Activated T-helper 2 cell treated with anti-CD3 and anti-CD28 coated beads, Interferon-gamma antibody, Interleukin-2, Interleukin-4, amounts not matched to agents 10 μg/mL and 5 μg/mL and 100 μg/mL, durations not matched to agents 14 hours and 24 hours and 36 hours (primary cell): ENCODE data around the gene ZBTB24. TPM values are rescaled to one million over a fixed set of nuclear protein-coding genes. Genes with fewer than 3 reads are reported as not detected.
A peak's percentile ranks its signal among the peaks of the same experiment; 100 is the strongest.

Experiments used
- DNase-seq: peaks from one replicate; pipeline ENCODE4 v3.0.0; 2021; ENCODE audit warnings: low spot score
- H3K27ac Mint-ChIP-seq: one replicate; pipeline ENCODE4 v1.8.0; 2021; ENCODE audit warnings: mixed read lengths
- H3K27me3 Mint-ChIP-seq: one replicate; pipeline ENCODE4 v1.8.0; 2021; ENCODE audit warnings: low read depth, mixed read lengths
- H3K36me3 Mint-ChIP-seq: one replicate; pipeline ENCODE4 v1.8.0; 2021; ENCODE audit warnings: low read depth, mixed read lengths
- H3K4me1 Mint-ChIP-seq: one replicate; pipeline ENCODE4 v1.8.0; 2021; ENCODE audit warnings: low read depth, mixed read lengths
- H3K4me3 Mint-ChIP-seq: one replicate; pipeline ENCODE4 v1.8.0; 2021; ENCODE audit warnings: low read depth, mild to moderate bottlenecking, moderate library complexity, mixed read lengths
- H3K9me3 Mint-ChIP-seq: one replicate; pipeline ENCODE4 v1.8.0; 2021; ENCODE audit warnings: mixed read lengths
- intact Hi-C: fragments of 100-400 bp; cut with micrococcal nuclease; formaldehyde crosslinking; loops from one replicate; pipeline ENCODE4 v1.15.1; 2023
- total RNA-seq: library from RNA; stranded (reverse); gene quantifications from 2 replicates; pipeline ENCODE4 v1.2.3, GENCODE V29; 2022

ZBTB24 gene
- total RNA-seq, 1 donor from 2014 or later = 18.8 TPM

- intact Hi-C loops = no loop called here
- Mint-ChIP-seq H3K4me1 (peaks cover 58% of the 10 kb centered on the region), H3K36me3 (peaks cover 64% of the 10 kb centered on the region), H3K4me3 (no peak overlapping the region), H3K9me3 (peaks cover 3% of the 10 kb centered on the region), H3K27me3 (no peaks in the 10 kb centered on the region), H3K27ac (no peak overlapping the region)
- DNase-seq = no peak
Observed at GRCh38 chr6:109460161-109460829, 22.7 kb downstream of the ZBTB24 start.

GRCh38 chr6:109458774-109459531 is 24.1 kb downstream of the ZBTB24 start:
- H3K27me3 Mint-ChIP-seq = no peaks in the 10 kb centered on the region
- intact Hi-C loops = loop anchor here (1.0 to 10.0 kb wide), 8 partner anchors 16 to 726 kb away; partner anchors contain the start of genes AK9, CDC40, CEP57L1 and FIG4
- peak overlapping the region; percentile 19 for H3K4me3 Mint-ChIP-seq
- H3K27ac Mint-ChIP-seq = peak overlapping the region; percentile 86
- H3K36me3 Mint-ChIP-seq = peaks cover 55% of the 10 kb centered on the region
- H3K4me1 Mint-ChIP-seq = peaks cover 57% of the 10 kb centered on the region
- peaks cover 3% of the 10 kb centered on the region for H3K9me3 Mint-ChIP-seq
- peak; percentile 40 for DNase-seq

GRCh38 chr6:109457562-109457996 is 25.4 kb downstream of the ZBTB24 start:
- intact Hi-C loops = loop anchor here (5.0 to 10.0 kb wide), 5 partner anchors 57 to 727 kb away; partner anchors contain the start of genes AK9, CDC40, CEP57L1 and FIG4

GRCh38 chr6:109456710-109457561 is 26.1 kb downstream of the ZBTB24 start:
- Mint-ChIP-seq H3K4me1 (peaks cover 62% of the 10 kb centered on the region), H3K9me3 (peaks cover 3% of the 10 kb centered on the region), H3K4me3 (peak overlapping the region; percentile 33), H3K27me3 (no peaks in the 10 kb centered on the region), H3K36me3 (peaks cover 46% of the 10 kb centered on the region), H3K27ac (peak overlapping the region; percentile 15)
- intact Hi-C loops = loop anchor here (5.0 to 10.0 kb wide), 5 partner anchors 58 to 728 kb away; partner anchors contain the start of genes AK9, CDC40, CEP57L1 and FIG4
- no peak for DNase-seq

More at GRCh38 chr6:109457562-109457996, 25.4 kb downstream of the ZBTB24 start:
- peaks cover 3% of the 10 kb centered on the region for H3K9me3 Mint-ChIP-seq
- no peak overlapping the region for H3K4me3 Mint-ChIP-seq
- H3K4me1 Mint-ChIP-seq = peaks cover 63% of the 10 kb centered on the region
- no peaks in the 10 kb centered on the region for H3K27me3 Mint-ChIP-seq
- peak overlapping the region; percentile 15 for H3K27ac Mint-ChIP-seq
- peaks cover 46% of the 10 kb centered on the region for H3K36me3 Mint-ChIP-seq
- no peak for DNase-seq

- Mint-ChIP-seq H3K4me1 (peaks cover 59% of the 10 kb centered on the region), H3K27ac (no peak overlapping the region), H3K9me3 (peaks cover 2% of the 10 kb centered on the region), H3K36me3 (peaks cover 46% of the 10 kb centered on the region), H3K27me3 (no peaks in the 10 kb centered on the region), H3K4me3 (peak overlapping the region; percentile 33)
- no peak for DNase-seq
- intact Hi-C loops = loop anchor here (5.0 to 10.0 kb wide), 5 partner anchors 59 to 729 kb away; partner anchors contain the start of genes AK9, CDC40, CEP57L1 and FIG4
Observed at GRCh38 chr6:109456111-109456583, 26.9 kb downstream of the ZBTB24 start.

- H3K9me3 Mint-ChIP-seq = no peaks in the 10 kb centered on the region
- H3K27ac Mint-ChIP-seq = peak within 1 kb of the TSS; percentile 94
- peak within 1 kb of the TSS; percentile 97 for H3K4me3 Mint-ChIP-seq
- peaks cover 61% of the 10 kb centered on the region for H3K4me1 Mint-ChIP-seq
- intact Hi-C loops = loop anchor here (1.0 to 10.0 kb wide), 7 partner anchors 15 to 729 kb away; partner anchors contain the start of genes AK9, CD164, CDC40 and CEP57L1
- peak; percentile 78 for DNase-seq
- no peaks in the 10 kb centered on the region for H3K27me3 Mint-ChIP-seq
- H3K36me3 Mint-ChIP-seq = peaks cover 45% of the 10 kb centered on the region
Observed at GRCh38 chr6:109455437-109456110, 27.4 kb downstream of the ZBTB24 start, which contains the start of gene MICAL1. Gene MICAL1, minus strand, starts transcription at chr6:109455772. Its CDS starts 1,576 bp downstream, at chr6:109454196.

GRCh38 chr6:109454496-109455436 is 28.3 kb downstream of the ZBTB24 start:
- peak; percentile 64 for DNase-seq
- Mint-ChIP-seq H3K4me3 (peak overlapping the region; percentile 97), H3K9me3 (no peaks in the 10 kb centered on the region), H3K4me1 (peaks cover 64% of the 10 kb centered on the region), H3K27me3 (no peaks in the 10 kb centered on the region), H3K36me3 (peaks cover 47% of the 10 kb centered on the region), H3K27ac (peak overlapping the region; percentile 94)
- intact Hi-C loops = loop anchor here (1.0 to 10.0 kb wide), 7 partner anchors 14 to 730 kb away; partner anchors contain the start of genes AK9, CD164, CDC40 and CEP57L1

GRCh38 chr6:109453594-109454495 is 29.2 kb downstream of the ZBTB24 start:
- no peak for DNase-seq
- no peaks in the 10 kb centered on the region for H3K27me3 Mint-ChIP-seq
- H3K36me3 Mint-ChIP-seq = peaks cover 40% of the 10 kb centered on the region
- peak overlapping the region; percentile 90 for H3K27ac Mint-ChIP-seq
- peak overlapping the region; percentile 97 for H3K4me3 Mint-ChIP-seq
- H3K4me1 Mint-ChIP-seq = peaks cover 60% of the 10 kb centered on the region
- intact Hi-C loops = loop anchor here (10.0 kb wide), 3 partner anchors 61 to 731 kb away; partner anchors contain the start of genes CDC40, CEP57L1 and SESN1
- no peaks in the 10 kb centered on the region for H3K9me3 Mint-ChIP-seq

- intact Hi-C loops = loop anchor here (10.0 kb wide), 3 partner anchors 62 to 732 kb away; partner anchors contain the start of genes CDC40, CEP57L1 and SESN1
- no peak for DNase-seq
- no peaks in the 10 kb centered on the region for H3K9me3 Mint-ChIP-seq
- H3K27me3 Mint-ChIP-seq = no peaks in the 10 kb centered on the region
- no peak overlapping the region for H3K4me3 Mint-ChIP-seq
- peaks cover 58% of the 10 kb centered on the region for H3K4me1 Mint-ChIP-seq
- H3K36me3 Mint-ChIP-seq = peaks cover 40% of the 10 kb centered on the region
- H3K27ac Mint-ChIP-seq = no peak overlapping the region
Observed at GRCh38 chr6:109453156-109453555, 29.9 kb downstream of the ZBTB24 start.

GRCh38 chr6:109452181-109452580 is 30.8 kb downstream of the ZBTB24 start:
- H3K27me3 Mint-ChIP-seq = no peaks in the 10 kb centered on the region
- DNase-seq = no peak
- no peak overlapping the region for H3K27ac Mint-ChIP-seq
- intact Hi-C loops = loop anchor here (10.0 kb wide), 3 partner anchors 63 to 733 kb away; partner anchors contain the start of genes CDC40, CEP57L1 and SESN1
- H3K36me3 Mint-ChIP-seq = peaks cover 42% of the 10 kb centered on the region
- H3K4me3 Mint-ChIP-seq = peak overlapping the region; percentile 35
- no peaks in the 10 kb centered on the region for H3K9me3 Mint-ChIP-seq
- peaks cover 51% of the 10 kb centered on the region for H3K4me1 Mint-ChIP-seq
